Caki2 (cell line): Measurements from ENCODE around the gene SLC20A1. TPM values are rescaled to one million over a fixed set of nuclear protein-coding genes. Genes with fewer than 3 reads are reported as not detected.

Source experiments
- total RNA-seq: library from RNA; depleted of rRNA; stranded (reverse); fragments of >200 nt; shearing (Covaris generic); gene quantifications from 2 replicates; pipeline ENCODE4 v1.2.3, GENCODE V29; 2014; ENCODE audit warnings: low replicate concordance; rRNA removed

The SLC20A1 gene
- total RNA-seq, 1 experiment from 2014 or later, result 85.8 TPM

Other genes with a start within 250 kb of the SLC20A1 start
- gene RGPD8, start 212.3 kb upstream of the SLC20A1 start, total RNA-seq, result 0.81 and 13.0 TPM in 2 replicates
- gene TTL, start 163.8 kb upstream of the SLC20A1 start, total RNA-seq, result 14.3 and 26.9 TPM in 2 replicates
- 19.3 and 20.9 TPM in 2 replicates for gene POLR1B, start 103.5 kb upstream of the SLC20A1 start, total RNA-seq
- 26.0 and 36.0 TPM in 2 replicates for gene CHCHD5, start 61.3 kb upstream of the SLC20A1 start, total RNA-seq
- gene NT5DC4, start 75.1 kb downstream of the SLC20A1 start, total RNA-seq, result not detected in 2 replicates
- gene CKAP2L, start 118.7 kb downstream of the SLC20A1 start, total RNA-seq, result 14.0 and 15.3 TPM in 2 replicates
- gene IL1A, start 138.6 kb downstream of the SLC20A1 start, total RNA-seq, result 1.0 and 1.8 TPM in 2 replicates
- gene IL1B, start 190.8 kb downstream of the SLC20A1 start, total RNA-seq, result not detected in 2 replicates